Keratinocyte (primary cell): ENCODE results near the gene ACTL6A.

ENCODE experiments used
- EZH2 ChIP-seq: IDR thresholded peaks from one replicate; pipeline ENCODE4 v1.6.1; 2012; ENCODE audit warnings: inconsistent platforms, mild to moderate bottlenecking, low read length, moderate library complexity
- TF ChIP-seq, protein P1 (sequence below), 3 experiments: IDR thresholded peaks in 1 of 3; conservative IDR thresholded peaks in 1 of 3; optimal IDR thresholded peaks in 1 of 3; 2 replicates in 2 of 3; 3 replicates in 1 of 3; pipeline versions ENCODE3 to v1.5.1; 2011; ENCODE audit warnings: low read length in 3 of 3, mild to moderate bottlenecking in 3 of 3, moderate library complexity in 2 of 3, control low read depth in 1 of 3, inconsistent platforms in 1 of 3; ENCODE audit not compliant: insufficient read depth in 2 of 3; ENCODE audit errors: extremely low read depth in 1 of 3

DNA sequence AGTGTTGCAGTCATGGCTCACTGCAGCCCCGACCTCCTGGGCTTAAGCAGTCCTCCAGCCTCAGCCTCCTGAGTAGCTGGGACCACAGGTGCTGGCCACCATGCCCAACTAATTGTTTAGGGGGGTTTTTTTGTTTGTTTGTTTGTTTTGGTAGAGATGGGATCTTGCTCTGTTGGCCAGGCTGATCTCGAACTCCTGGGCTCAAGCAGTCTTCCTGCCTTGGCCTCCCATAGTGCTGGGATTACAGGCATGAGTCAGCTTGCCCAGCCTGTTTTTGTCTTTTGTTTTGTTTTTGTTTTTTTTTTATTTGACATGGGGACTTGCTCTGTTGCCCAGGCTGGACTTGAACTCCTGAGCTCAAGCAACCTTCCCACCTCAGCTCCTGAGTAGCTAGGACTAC is 59.3 kb downstream of the ACTL6A start:
- TF ChIP-seq, protein P1, sequence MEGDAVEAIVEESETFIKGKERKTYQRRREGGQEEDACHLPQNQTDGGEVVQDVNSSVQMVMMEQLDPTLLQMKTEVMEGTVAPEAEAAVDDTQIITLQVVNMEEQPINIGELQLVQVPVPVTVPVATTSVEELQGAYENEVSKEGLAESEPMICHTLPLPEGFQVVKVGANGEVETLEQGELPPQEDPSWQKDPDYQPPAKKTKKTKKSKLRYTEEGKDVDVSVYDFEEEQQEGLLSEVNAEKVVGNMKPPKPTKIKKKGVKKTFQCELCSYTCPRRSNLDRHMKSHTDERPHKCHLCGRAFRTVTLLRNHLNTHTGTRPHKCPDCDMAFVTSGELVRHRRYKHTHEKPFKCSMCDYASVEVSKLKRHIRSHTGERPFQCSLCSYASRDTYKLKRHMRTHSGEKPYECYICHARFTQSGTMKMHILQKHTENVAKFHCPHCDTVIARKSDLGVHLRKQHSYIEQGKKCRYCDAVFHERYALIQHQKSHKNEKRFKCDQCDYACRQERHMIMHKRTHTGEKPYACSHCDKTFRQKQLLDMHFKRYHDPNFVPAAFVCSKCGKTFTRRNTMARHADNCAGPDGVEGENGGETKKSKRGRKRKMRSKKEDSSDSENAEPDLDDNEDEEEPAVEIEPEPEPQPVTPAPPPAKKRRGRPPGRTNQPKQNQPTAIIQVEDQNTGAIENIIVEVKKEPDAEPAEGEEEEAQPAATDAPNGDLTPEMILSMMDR (optimal IDR thresholded peaks at IDR 0.05 in 1 of 3, IDR thresholded peaks at IDR 0.05 in 1 of 3, conservative IDR thresholded peaks at IDR 0.05 in 1 of 3; ENCODE audit: extremely low read depth in 1 of 3, insufficient read depth in 2 of 3, low read length in 3 of 3), result no peak
- no peak for TF ChIP-seq EZH2
